ENCODE measurements around the gene PPIF.

The PPIF gene

GRCh38 chr10:79357180-79357579 lies 9.9 kb downstream of the PPIF start (continued):
- TF ChIP-seq, protein P1, sequence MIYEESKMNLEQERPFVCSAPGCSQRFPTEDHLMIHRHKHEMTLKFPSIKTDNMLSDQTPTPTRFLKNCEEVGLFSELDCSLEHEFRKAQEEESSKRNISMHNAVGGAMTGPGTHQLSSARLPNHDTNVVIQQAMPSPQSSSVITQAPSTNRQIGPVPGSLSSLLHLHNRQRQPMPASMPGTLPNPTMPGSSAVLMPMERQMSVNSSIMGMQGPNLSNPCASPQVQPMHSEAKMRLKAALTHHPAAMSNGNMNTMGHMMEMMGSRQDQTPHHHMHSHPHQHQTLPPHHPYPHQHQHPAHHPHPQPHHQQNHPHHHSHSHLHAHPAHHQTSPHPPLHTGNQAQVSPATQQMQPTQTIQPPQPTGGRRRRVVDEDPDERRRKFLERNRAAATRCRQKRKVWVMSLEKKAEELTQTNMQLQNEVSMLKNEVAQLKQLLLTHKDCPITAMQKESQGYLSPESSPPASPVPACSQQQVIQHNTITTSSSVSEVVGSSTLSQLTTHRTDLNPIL (CRISPR knock-in tag; IDR thresholded peaks at IDR 0.05; ENCODE audit: low read depth): no peak
- TF ChIP-seq BACH2 (CRISPR knock-in tag; IDR thresholded peaks at IDR 0.05; ENCODE audit: borderline replicate concordance) (no peak), ZFP30 (CRISPR knock-in tag; IDR thresholded peaks at IDR 0.05) (no peak), ZC3H10 (CRISPR knock-in tag; IDR thresholded peaks at IDR 0.05) (no peak)

- no peak for ATAC-seq
- TF ChIP-seq ZFP30 (CRISPR knock-in tag; IDR thresholded peaks at IDR 0.05) (no peak), ESRRG (CRISPR knock-in tag; IDR thresholded peaks at IDR 0.05) (no peak), TCF4 (CRISPR knock-in tag; IDR thresholded peaks at IDR 0.05; ENCODE audit: borderline replicate concordance) (no peak), POU6F1 (CRISPR knock-in tag; IDR thresholded peaks at IDR 0.05; ENCODE audit: borderline replicate concordance, low read depth) (no peak), OSR1 (CRISPR knock-in tag; IDR thresholded peaks at IDR 0.05) (no peak), ZNF8 (CRISPR knock-in tag; IDR thresholded peaks at IDR 0.05) (no peak), RARB (CRISPR knock-in tag; IDR thresholded peaks at IDR 0.05) (no peak), ZNF565 (CRISPR knock-in tag; conservative IDR thresholded peaks at IDR 0.05; ENCODE audit: low read depth) (no peak), PATZ1 (CRISPR knock-in tag; IDR thresholded peaks at IDR 0.05; ENCODE audit: borderline replicate concordance) (no peak), TOX (CRISPR knock-in tag; IDR thresholded peaks at IDR 0.05; ENCODE audit: borderline replicate concordance) (no peak), ZNF70 (CRISPR knock-in tag; IDR thresholded peaks at IDR 0.05) (no peak), PPARA (CRISPR knock-in tag; IDR thresholded peaks at IDR 0.05; ENCODE audit: borderline replicate concordance) (no peak), CSRNP3 (CRISPR knock-in tag; IDR thresholded peaks at IDR 0.05) (no peak), ZFP3 (CRISPR knock-in tag; IDR thresholded peaks at IDR 0.05) (no peak)
Measured at GRCh38 chr10:79358811-79359210, 11.5 kb downstream of the PPIF start.

DNA sequence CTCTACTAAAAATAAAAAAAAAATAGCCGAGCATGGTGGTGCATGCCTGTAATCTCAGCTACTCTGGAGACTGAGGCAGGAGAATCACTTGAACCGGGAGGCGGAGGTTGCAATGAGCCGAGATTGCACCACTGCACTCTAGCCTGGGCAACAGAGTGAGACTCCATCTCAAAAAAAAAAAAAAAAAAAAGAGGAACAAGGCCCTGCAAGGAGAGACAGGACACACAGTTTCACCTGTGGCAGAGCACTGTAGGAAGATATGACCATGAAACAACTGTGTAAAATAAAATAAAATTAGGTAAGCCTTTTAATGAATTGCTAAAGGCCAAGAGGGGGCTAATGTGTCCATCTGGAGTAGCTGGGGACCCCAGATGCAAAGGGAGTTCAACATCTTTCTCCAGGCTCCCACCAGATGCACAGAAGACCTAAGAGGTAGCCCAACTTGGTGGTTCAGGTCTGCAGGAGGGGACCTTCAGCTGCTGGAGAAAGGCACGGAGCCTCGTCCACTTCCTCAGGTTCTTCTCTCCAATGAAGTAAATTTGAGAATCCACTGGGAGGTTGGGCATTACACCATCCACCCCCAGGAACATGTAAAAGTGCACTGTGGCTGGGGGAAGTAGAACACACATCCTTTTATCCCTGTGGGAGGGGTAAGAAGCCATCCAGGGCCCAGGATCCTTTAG lies 12.7 kb downstream of the PPIF start:
- no peak for ATAC-seq
- TF ChIP-seq ISL1 (CRISPR knock-in tag; IDR thresholded peaks at IDR 0.05): no peak
- no peak for TF ChIP-seq RARB (CRISPR knock-in tag; IDR thresholded peaks at IDR 0.05)
- TF ChIP-seq OSR1 (CRISPR knock-in tag; IDR thresholded peaks at IDR 0.05): no peak
- no peak for TF ChIP-seq ZNF8 (CRISPR knock-in tag; IDR thresholded peaks at IDR 0.05)
- TF ChIP-seq TOX (CRISPR knock-in tag; IDR thresholded peaks at IDR 0.05; ENCODE audit: borderline replicate concordance): no peak
- no peak for TF ChIP-seq PATZ1 (CRISPR knock-in tag; IDR thresholded peaks at IDR 0.05; ENCODE audit: borderline replicate concordance)
- no peak for TF ChIP-seq ZNF565 (CRISPR knock-in tag; conservative IDR thresholded peaks at IDR 0.05; ENCODE audit: low read depth)
- no peak for TF ChIP-seq ZFP30 (CRISPR knock-in tag; IDR thresholded peaks at IDR 0.05)
- TF ChIP-seq, protein P1 (CRISPR knock-in tag; IDR thresholded peaks at IDR 0.05; ENCODE audit: low read depth): no peak
- TF ChIP-seq ZFP3 (CRISPR knock-in tag; IDR thresholded peaks at IDR 0.05): no peak
- TF ChIP-seq CSRNP3 (CRISPR knock-in tag; IDR thresholded peaks at IDR 0.05): no peak
- TF ChIP-seq POU6F1 (CRISPR knock-in tag; IDR thresholded peaks at IDR 0.05; ENCODE audit: borderline replicate concordance, low read depth): no peak
- TF ChIP-seq TSHZ2 (CRISPR knock-in tag; IDR thresholded peaks at IDR 0.05): no peak
- TF ChIP-seq ARNTL (CRISPR knock-in tag; IDR thresholded peaks at IDR 0.05; ENCODE audit: borderline replicate concordance, low read depth): no peak
